ENCODE data around the gene PPT2. TPM values are rescaled to one million over a fixed set of nuclear protein-coding genes. Genes with fewer than 3 reads are reported as not detected.

The PPT2 gene
- total RNA-seq, 1 experiment from 2014 or later, result 30.0 TPM

DNA sequence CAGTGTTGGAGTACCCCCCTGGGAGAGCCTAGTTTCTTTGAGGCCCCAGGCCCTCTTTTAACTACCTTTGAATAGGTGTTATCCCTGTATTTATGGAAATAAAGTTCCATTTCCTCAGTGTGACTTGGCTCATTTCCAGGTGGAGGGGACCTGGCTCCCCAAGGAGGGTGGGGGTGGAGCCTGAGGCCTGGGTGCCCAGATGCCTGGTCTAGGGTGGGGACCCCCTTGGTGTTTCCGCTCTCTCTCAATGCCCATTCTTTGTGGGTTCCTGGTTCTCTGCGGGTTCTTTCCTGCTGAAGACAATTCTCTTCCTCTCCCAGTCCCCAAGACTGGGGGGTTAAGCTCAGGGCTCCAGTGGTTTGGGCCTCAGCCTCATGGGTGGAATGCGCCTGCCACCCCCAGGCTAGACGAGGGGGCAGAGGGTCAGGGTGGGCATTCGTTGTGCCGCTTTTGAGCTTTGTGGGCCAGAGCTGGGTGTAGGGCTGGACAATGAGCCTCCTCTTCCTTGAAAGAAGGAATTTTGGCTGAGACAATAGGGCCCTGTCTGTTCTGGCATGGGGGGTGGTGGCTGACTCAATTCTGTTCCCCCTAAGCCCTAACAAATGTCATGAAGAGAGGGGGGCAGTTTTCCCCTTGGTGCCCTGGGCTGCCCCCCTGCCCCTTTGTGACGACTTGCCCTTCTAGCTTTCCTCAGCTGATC lies 9.8 kb downstream of the PPT2 start:
- POLR2A ChIA-PET, result no interaction called here

DNA sequence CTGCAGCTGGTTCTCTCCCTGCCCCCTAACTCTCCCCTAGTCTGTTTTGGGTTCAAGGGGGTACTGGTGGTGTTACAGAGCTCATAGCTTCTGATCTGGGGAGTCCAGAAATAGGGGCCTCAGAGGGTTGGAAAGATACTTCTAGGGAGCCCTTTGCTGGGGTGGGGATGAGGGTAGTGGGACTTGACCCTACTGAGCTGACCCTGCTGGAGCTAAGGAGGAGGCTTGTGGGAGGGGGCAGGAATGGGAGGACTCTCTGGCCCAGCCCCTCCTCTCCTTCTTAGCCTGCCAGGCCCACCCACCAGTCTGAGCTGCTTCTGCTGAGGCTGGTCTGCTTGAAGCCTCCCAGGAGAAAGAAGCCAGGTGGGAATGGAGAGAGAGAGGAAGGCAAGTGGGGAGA lies 10.4 kb downstream of the PPT2 start, which contains the start of gene EGFL8:
Gene EGFL8, plus strand, starts transcription at position 301 of the 400 bp plus-strand sequence. CDS start 1,571 bp downstream, outside the sequence.
- Mint-ChIP-seq H3K36me3 (peaks cover 23% of the 10 kb centered on the region), H3K9me3 (no peaks in the 10 kb centered on the region), H3K27ac (peak within 1 kb of the TSS; percentile 12; the same call in 1 of the 2 replicates), H3K4me3 (no peak within 1 kb of the TSS), H3K4me1 (peaks cover 11% of the 10 kb centered on the region), H3K27me3 (ENCODE audit: low read depth) (no peaks in the 10 kb centered on the region)
- CTCF ChIA-PET, result interaction anchor here (0.6 to 5.1 kb wide), 8 partner anchors 10 to 1058 kb away, joined by 3 to 47 read pairs (median 5); partner anchors contain the start of genes ATF6B and FKBPL
- DNase-seq (ENCODE audit: low spot score) (no peak), ATAC-seq (no peak)
- POLR2A ChIA-PET, result no interaction called here
- TF ChIP-seq, protein P1, sequence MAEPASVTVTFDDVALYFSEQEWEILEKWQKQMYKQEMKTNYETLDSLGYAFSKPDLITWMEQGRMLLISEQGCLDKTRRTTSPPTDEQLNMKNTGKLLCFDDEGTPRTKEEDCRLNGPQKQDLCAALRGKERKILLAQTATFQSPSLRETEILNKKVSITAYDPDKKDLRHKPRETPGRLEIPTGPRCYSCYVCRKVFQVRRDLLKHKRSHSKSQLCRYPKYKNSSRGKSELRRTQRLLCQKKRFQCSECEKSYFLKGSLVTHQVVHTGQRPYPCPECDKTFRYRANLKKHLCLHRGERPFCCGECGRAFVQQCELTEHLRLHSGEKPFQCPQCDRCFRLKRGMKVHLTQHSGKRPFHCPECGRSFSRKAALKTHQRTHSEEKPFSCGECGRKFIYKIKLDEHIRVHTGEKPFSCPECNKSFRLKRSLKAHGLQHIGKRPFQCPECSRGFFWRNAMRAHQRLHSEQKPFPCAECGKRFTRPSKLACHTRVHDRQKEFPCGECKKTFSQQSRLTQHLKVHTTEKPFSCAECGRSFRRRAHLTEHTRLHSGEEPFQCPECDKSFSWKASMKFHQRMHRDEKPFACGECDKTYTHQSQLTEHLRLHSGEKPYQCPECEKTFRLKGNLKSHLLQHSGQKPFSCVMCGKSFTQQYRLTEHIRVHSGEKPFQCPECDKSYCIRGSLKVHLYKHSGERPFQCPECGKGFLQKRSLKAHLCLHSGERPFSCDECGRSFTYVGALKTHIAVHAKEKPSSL (CRISPR knock-in tag; conservative IDR thresholded peaks at IDR 0.05), result no peak
- no peak for TF ChIP-seq MYBL2 (CRISPR knock-in tag; IDR thresholded peaks at IDR 0.05)
- TF ChIP-seq ZNF232 (CRISPR knock-in tag; IDR thresholded peaks at IDR 0.05), result no peak
- TF ChIP-seq FOXJ3 (CRISPR knock-in tag; IDR thresholded peaks at IDR 0.05; ENCODE audit: borderline replicate concordance), result no peak
- TF ChIP-seq TEAD4 (CRISPR knock-in tag; IDR thresholded peaks at IDR 0.05), result no peak
- no peak for TF ChIP-seq IRF2 (CRISPR knock-in tag; IDR thresholded peaks at IDR 0.05; ENCODE audit: borderline replicate concordance, low read depth)
- no peak for TF ChIP-seq ZNF423 (CRISPR knock-in tag; IDR thresholded peaks at IDR 0.05)
- TF ChIP-seq NFE2L1 (CRISPR knock-in tag; IDR thresholded peaks at IDR 0.05), result no peak
- TF ChIP-seq, protein P2, sequence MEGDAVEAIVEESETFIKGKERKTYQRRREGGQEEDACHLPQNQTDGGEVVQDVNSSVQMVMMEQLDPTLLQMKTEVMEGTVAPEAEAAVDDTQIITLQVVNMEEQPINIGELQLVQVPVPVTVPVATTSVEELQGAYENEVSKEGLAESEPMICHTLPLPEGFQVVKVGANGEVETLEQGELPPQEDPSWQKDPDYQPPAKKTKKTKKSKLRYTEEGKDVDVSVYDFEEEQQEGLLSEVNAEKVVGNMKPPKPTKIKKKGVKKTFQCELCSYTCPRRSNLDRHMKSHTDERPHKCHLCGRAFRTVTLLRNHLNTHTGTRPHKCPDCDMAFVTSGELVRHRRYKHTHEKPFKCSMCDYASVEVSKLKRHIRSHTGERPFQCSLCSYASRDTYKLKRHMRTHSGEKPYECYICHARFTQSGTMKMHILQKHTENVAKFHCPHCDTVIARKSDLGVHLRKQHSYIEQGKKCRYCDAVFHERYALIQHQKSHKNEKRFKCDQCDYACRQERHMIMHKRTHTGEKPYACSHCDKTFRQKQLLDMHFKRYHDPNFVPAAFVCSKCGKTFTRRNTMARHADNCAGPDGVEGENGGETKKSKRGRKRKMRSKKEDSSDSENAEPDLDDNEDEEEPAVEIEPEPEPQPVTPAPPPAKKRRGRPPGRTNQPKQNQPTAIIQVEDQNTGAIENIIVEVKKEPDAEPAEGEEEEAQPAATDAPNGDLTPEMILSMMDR (IDR thresholded peaks at IDR 0.05), result no peak
- TF ChIP-seq GRHL2 (CRISPR knock-in tag; IDR thresholded peaks at IDR 0.05; ENCODE audit: insufficient replicate concordance, severe bottlenecking), result no peak
- TF ChIP-seq, protein P3, sequence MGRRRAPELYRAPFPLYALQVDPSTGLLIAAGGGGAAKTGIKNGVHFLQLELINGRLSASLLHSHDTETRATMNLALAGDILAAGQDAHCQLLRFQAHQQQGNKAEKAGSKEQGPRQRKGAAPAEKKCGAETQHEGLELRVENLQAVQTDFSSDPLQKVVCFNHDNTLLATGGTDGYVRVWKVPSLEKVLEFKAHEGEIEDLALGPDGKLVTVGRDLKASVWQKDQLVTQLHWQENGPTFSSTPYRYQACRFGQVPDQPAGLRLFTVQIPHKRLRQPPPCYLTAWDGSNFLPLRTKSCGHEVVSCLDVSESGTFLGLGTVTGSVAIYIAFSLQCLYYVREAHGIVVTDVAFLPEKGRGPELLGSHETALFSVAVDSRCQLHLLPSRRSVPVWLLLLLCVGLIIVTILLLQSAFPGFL (CRISPR knock-in tag; IDR thresholded peaks at IDR 0.05; ENCODE audit: borderline replicate concordance), result no peak
- TF ChIP-seq ZNF138 (CRISPR knock-in tag; conservative IDR thresholded peaks at IDR 0.05), result no peak

More for the DNA sequence above, 9.8 kb downstream of the PPT2 start:
- CTCF ChIA-PET, result interaction anchor here (0.6 to 5.1 kb wide), 6 partner anchors 9 to 1057 kb away, joined by 3 to 47 read pairs (median 8); partner anchors contain the start of genes ATF6B and FKBPL
- DNase-seq (ENCODE audit: low spot score), result no peak
- Mint-ChIP-seq H3K4me1 (peaks cover 11% of the 10 kb centered on the region), H3K27ac (no peak overlapping the region; the same call in 1 of the 2 replicates), H3K4me3 (no peak overlapping the region), H3K27me3 (ENCODE audit: low read depth) (no peaks in the 10 kb centered on the region), H3K36me3 (peaks cover 21% of the 10 kb centered on the region), H3K9me3 (no peaks in the 10 kb centered on the region)
- ATAC-seq, result no peak
- no peak for TF ChIP-seq RELA (CRISPR knock-in tag; IDR thresholded peaks at IDR 0.05; ENCODE audit: borderline replicate concordance)
- no peak for TF ChIP-seq NR3C1 (CRISPR knock-in tag; conservative IDR thresholded peaks at IDR 0.05; ENCODE audit: low read depth)
- TF ChIP-seq NFATC4 (CRISPR knock-in tag; IDR thresholded peaks at IDR 0.05), result no peak
- no peak for TF ChIP-seq ZNF263 (CRISPR knock-in tag; IDR thresholded peaks at IDR 0.05; ENCODE audit: low read depth)
- TF ChIP-seq ZNF423 (CRISPR knock-in tag; IDR thresholded peaks at IDR 0.05), result no peak
- TF ChIP-seq, protein P4, sequence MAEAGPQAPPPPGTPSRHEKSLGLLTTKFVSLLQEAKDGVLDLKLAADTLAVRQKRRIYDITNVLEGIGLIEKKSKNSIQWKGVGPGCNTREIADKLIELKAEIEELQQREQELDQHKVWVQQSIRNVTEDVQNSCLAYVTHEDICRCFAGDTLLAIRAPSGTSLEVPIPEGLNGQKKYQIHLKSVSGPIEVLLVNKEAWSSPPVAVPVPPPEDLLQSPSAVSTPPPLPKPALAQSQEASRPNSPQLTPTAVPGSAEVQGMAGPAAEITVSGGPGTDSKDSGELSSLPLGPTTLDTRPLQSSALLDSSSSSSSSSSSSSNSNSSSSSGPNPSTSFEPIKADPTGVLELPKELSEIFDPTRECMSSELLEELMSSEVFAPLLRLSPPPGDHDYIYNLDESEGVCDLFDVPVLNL (CRISPR knock-in tag; IDR thresholded peaks at IDR 0.05; ENCODE audit: borderline replicate concordance, low read depth), result no peak
- TF ChIP-seq FOXK1 (CRISPR knock-in tag; IDR thresholded peaks at IDR 0.05), result no peak
- no peak for TF ChIP-seq NR2C2 (CRISPR knock-in tag; IDR thresholded peaks at IDR 0.05)
- TF ChIP-seq GABPB1 (CRISPR knock-in tag; IDR thresholded peaks at IDR 0.05), result no peak
- TF ChIP-seq, protein P5, sequence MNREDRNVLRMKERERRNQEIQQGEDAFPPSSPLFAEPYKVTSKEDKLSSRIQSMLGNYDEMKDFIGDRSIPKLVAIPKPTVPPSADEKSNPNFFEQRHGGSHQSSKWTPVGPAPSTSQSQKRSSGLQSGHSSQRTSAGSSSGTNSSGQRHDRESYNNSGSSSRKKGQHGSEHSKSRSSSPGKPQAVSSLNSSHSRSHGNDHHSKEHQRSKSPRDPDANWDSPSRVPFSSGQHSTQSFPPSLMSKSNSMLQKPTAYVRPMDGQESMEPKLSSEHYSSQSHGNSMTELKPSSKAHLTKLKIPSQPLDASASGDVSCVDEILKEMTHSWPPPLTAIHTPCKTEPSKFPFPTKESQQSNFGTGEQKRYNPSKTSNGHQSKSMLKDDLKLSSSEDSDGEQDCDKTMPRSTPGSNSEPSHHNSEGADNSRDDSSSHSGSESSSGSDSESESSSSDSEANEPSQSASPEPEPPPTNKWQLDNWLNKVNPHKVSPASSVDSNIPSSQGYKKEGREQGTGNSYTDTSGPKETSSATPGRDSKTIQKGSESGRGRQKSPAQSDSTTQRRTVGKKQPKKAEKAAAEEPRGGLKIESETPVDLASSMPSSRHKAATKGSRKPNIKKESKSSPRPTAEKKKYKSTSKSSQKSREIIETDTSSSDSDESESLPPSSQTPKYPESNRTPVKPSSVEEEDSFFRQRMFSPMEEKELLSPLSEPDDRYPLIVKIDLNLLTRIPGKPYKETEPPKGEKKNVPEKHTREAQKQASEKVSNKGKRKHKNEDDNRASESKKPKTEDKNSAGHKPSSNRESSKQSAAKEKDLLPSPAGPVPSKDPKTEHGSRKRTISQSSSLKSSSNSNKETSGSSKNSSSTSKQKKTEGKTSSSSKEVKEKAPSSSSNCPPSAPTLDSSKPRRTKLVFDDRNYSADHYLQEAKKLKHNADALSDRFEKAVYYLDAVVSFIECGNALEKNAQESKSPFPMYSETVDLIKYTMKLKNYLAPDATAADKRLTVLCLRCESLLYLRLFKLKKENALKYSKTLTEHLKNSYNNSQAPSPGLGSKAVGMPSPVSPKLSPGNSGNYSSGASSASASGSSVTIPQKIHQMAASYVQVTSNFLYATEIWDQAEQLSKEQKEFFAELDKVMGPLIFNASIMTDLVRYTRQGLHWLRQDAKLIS (CRISPR knock-in tag; IDR thresholded peaks at IDR 0.05; ENCODE audit: borderline replicate concordance), result no peak
- no peak for TF ChIP-seq ZNF138 (CRISPR knock-in tag; conservative IDR thresholded peaks at IDR 0.05)
- TF ChIP-seq NR1H2 (CRISPR knock-in tag; IDR thresholded peaks at IDR 0.05), result no peak
- TF ChIP-seq, protein P6, sequence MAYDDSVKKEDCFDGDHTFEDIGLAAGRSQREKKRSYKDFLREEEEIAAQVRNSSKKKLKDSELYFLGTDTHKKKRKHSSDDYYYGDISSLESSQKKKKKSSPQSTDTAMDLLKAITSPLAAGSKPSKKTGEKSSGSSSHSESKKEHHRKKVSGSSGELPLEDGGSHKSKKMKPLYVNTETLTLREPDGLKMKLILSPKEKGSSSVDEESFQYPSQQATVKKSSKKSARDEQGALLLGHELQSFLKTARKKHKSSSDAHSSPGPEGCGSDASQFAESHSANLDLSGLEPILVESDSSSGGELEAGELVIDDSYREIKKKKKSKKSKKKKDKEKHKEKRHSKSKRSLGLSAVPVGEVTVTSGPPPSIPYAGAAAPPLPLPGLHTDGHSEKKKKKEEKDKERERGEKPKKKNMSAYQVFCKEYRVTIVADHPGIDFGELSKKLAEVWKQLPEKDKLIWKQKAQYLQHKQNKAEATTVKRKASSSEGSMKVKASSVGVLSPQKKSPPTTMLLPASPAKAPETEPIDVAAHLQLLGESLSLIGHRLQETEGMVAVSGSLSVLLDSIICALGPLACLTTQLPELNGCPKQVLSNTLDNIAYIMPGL (CRISPR knock-in tag; IDR thresholded peaks at IDR 0.05), result no peak
- no peak for TF ChIP-seq ZNF219 (CRISPR knock-in tag; IDR thresholded peaks at IDR 0.05; ENCODE audit: borderline replicate concordance)

Measured in WTC11 (cell line).